ENCODE data around the gene TPBGL. TPM values are rescaled to one million over a fixed set of nuclear protein-coding genes. Genes with fewer than 3 reads are reported as not detected.
"Not testable (repeated sequence)": the region's sequence is repeated elsewhere in the genome, so short reads cannot be mapped to it uniquely, and the experiment has no call there.

TPBGL gene
- total RNA-seq, 4 donors from 2014 or later, result 0.26 to 0.40 (median 0.33) TPM; not detected in 1

- no peak overlapping the region for H3K4me3 ChIP-seq
- intact Hi-C loops (cut with DNase I), result loop anchor here (10.0 kb wide), 1 partner anchor 263 kb away; no protein-coding TSS in a partner anchor
- 65% methylated on average over 6 of the region's 6 CpGs for WGBS
- H3K9me3 ChIP-seq, result no peaks in the 10 kb centered on the region
- peaks cover 56 to 97% (median 81%) of the 10 kb centered on the region in 4 donors for H3K36me3 ChIP-seq
- TF ChIP-seq EP300 (IDR thresholded peaks at IDR 0.05) (no peak), POLR2AphosphoS5 (IDR thresholded peaks at IDR 0.05) (no peak), POLR2A (IDR thresholded peaks at IDR 0.05; ENCODE audit: low read depth) (no peak)
- TF ChIP-seq, protein P1, sequence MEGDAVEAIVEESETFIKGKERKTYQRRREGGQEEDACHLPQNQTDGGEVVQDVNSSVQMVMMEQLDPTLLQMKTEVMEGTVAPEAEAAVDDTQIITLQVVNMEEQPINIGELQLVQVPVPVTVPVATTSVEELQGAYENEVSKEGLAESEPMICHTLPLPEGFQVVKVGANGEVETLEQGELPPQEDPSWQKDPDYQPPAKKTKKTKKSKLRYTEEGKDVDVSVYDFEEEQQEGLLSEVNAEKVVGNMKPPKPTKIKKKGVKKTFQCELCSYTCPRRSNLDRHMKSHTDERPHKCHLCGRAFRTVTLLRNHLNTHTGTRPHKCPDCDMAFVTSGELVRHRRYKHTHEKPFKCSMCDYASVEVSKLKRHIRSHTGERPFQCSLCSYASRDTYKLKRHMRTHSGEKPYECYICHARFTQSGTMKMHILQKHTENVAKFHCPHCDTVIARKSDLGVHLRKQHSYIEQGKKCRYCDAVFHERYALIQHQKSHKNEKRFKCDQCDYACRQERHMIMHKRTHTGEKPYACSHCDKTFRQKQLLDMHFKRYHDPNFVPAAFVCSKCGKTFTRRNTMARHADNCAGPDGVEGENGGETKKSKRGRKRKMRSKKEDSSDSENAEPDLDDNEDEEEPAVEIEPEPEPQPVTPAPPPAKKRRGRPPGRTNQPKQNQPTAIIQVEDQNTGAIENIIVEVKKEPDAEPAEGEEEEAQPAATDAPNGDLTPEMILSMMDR (IDR thresholded peaks at IDR 0.05), result no peak
- H3K27me3 ChIP-seq, result no peaks in the 10 kb centered on the region
- H3K27ac ChIP-seq (replicated peaks in 1 of 4), result no peak overlapping the region
- DNase-seq (ENCODE audit: extremely low spot score), result no peak
- peaks cover 0 to 6% (median 0%) of the 10 kb centered on the region in 4 donors for H3K4me1 ChIP-seq
Observed at GRCh38 chr11:75271730-75272129, 31.2 kb downstream of the TPBGL start.

GRCh38 chr11:75272391-75272790 is 31.8 kb downstream of the TPBGL start:
- H3K36me3 ChIP-seq, result peaks cover 56 to 97% (median 81%) of the 10 kb centered on the region in 4 donors
- no peak overlapping the region for H3K27ac ChIP-seq (replicated peaks in 1 of 4)
- peaks cover 0 to 6% (median 0%) of the 10 kb centered on the region in 4 donors for H3K4me1 ChIP-seq
- H3K4me3 ChIP-seq, result no peak overlapping the region
- DNase-seq (ENCODE audit: extremely low spot score), result no peak
- no peaks in the 10 kb centered on the region for H3K27me3 ChIP-seq
- intact Hi-C loops (cut with DNase I), result loop anchor here (10.0 kb wide), 1 partner anchor 262 kb away; no protein-coding TSS in a partner anchor
- H3K9me3 ChIP-seq, result no peaks in the 10 kb centered on the region
- 93% methylated on average over 5 of the region's 5 CpGs for WGBS
- TF ChIP-seq POLR2AphosphoS5 (IDR thresholded peaks at IDR 0.05) (no peak), POLR2A (IDR thresholded peaks at IDR 0.05; ENCODE audit: low read depth) (no peak), EP300 (IDR thresholded peaks at IDR 0.05) (no peak)
- TF ChIP-seq, protein P1 (IDR thresholded peaks at IDR 0.05), result no peak

DNA sequence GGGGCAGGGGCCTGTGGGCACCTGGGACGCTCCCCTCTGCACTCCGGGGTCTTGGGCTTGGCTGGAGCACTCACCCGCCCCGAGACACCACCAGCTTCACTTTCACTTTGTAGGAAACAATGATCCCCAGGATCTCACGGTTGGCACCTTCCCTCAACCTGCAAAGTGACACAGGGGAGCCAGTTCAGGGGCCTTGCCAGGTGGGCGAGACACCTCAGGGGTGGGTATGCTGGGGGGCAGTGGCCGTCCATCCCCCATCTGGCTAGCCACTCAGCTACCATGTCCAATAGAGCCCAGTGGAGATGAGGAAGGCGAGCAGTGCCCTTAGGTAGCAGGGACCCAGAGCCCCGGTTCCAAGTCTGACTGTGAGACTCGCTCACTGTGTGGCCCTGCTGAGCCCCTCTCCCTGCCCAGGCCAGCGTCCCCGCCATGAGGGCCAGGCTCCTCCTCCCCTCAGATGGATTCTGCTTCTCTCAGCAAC is 32.3 kb downstream of the TPBGL start:
- no peaks in the 10 kb centered on the region for H3K9me3 ChIP-seq
- intact Hi-C loops (cut with DNase I), result loop anchor here (10.0 kb wide), 1 partner anchor 262 kb away; no protein-coding TSS in a partner anchor
- no peak for DNase-seq (ENCODE audit: extremely low spot score)
- TF ChIP-seq POLR2AphosphoS5 (IDR thresholded peaks at IDR 0.05), result no peak
- no peak for TF ChIP-seq POLR2A (IDR thresholded peaks at IDR 0.05; ENCODE audit: low read depth)
- no peak for TF ChIP-seq EP300 (IDR thresholded peaks at IDR 0.05)
- TF ChIP-seq, protein P1 (IDR thresholded peaks at IDR 0.05), result no peak
- H3K4me1 ChIP-seq, result peaks cover 0 to 6% (median 0%) of the 10 kb centered on the region in 4 donors
- 94% methylated on average over 7 of the region's 12 CpGs for WGBS
- no peak overlapping the region for H3K4me3 ChIP-seq
- no peak overlapping the region for H3K27ac ChIP-seq (replicated peaks in 1 of 4)
- peaks cover 56 to 97% (median 81%) of the 10 kb centered on the region in 4 donors for H3K36me3 ChIP-seq
- no peaks in the 10 kb centered on the region for H3K27me3 ChIP-seq

DNA sequence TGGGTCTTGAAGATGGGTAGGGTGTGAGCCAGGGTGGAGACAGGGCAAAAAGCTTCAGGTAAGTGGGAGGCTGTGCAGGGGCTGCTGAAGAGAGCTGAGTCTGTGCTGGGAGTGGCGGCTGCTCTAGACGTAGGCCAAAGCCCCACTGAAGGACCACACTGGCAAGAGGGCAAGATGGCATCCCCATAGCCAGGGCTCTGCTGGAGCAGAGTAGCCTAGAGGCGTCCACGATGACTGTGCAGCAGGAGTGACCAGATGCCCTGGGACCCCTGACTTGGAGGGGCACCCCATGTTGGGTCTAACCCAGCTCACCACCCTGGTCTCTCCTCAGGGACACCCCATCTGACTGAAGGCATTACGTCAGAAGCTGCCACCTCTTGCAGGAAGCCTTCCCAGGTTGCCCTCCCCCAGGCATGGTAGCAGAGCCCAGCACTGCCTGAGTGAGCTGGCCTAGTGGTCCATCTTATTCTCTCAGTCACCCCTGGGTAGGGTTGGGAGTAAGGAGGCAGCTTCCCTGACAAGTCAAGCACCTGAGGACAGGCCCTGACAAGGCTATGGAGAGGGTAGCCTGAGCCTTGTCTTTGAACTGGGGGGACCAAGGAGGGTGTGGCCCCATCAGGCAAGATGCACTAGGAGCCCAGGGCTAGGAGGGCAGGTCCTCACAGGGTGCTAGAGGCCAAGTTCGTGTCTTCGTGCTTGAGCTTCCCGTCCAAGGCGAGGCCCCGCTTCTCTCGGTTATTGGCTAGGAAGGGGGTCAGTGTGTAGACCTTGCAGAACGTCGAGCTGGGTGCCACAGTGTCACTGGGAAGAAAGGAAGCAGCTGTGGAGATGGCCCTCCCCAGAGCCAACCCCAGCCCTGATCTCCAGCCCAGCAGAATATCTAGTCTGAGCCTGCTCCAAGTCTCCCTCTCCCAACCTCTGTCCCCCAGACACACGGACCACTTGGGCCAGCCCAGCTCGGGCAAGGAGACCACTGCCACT is 33.1 kb downstream of the TPBGL start:
- intact Hi-C loops (cut with DNase I), result loop anchor here (10.0 kb wide), 1 partner anchor 261 kb away; no protein-coding TSS in a partner anchor
- H3K36me3 ChIP-seq, result peaks cover 59 to 99% (median 85%) of the 10 kb centered on the region in 4 donors

DNA sequence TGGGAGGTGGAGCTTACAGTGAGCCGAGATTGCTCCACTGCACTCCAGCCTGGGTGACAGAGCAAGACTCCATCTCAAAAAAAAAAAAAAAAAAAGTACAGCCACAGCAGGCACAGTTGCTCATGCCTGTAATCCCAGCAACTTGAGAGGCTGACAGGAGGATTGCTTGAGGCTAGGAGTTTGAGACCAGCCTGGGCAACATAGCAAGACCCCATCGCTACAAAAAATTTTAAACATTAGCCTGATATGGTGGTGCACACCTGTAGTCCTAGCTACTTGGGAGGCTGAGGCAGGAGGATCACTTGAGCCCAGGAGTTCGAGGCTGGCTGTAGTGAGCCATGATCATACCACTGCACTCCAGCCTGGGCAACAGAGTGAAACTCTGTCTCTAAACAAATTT is 34.1 kb downstream of the TPBGL start:
- Histone ChIP-seq H3K36me3 (peaks cover 64 to 99% (median 81%) of the 10 kb centered on the region in 4 donors), H3K4me1 (peaks cover 0 to 11% (median 1%) of the 10 kb centered on the region in 4 donors)
- not testable (repeated sequence) for H3K27ac ChIP-seq (replicated peaks in 1 of 4); H3K4me3 ChIP-seq; H3K9me3 ChIP-seq; DNase-seq (ENCODE audit: extremely low spot score); H3K27me3 ChIP-seq
- intact Hi-C loops (cut with DNase I), result loop anchor here (10.0 kb wide), 1 partner anchor 260 kb away; no protein-coding TSS in a partner anchor
- WGBS, result 92% methylated on average over 3 of the region's 3 CpGs

More for the DNA sequence above, 33.1 kb downstream of the TPBGL start:
- H3K4me3 ChIP-seq, result no peak overlapping the region
- no peak for TF ChIP-seq POLR2A (IDR thresholded peaks at IDR 0.05; ENCODE audit: low read depth)
- no peak for TF ChIP-seq EP300 (IDR thresholded peaks at IDR 0.05)
- no peak for TF ChIP-seq POLR2AphosphoS5 (IDR thresholded peaks at IDR 0.05)
- TF ChIP-seq, protein P1 (IDR thresholded peaks at IDR 0.05), result no peak
- H3K27me3 ChIP-seq, result no peaks in the 10 kb centered on the region
- H3K27ac ChIP-seq (replicated peaks in 1 of 4), result no peak overlapping the region
- no peak for DNase-seq (ENCODE audit: extremely low spot score)
- no peaks in the 10 kb centered on the region for H3K9me3 ChIP-seq
- H3K4me1 ChIP-seq, result peaks cover 0 to 6% (median 0%) of the 10 kb centered on the region in 4 donors
- 85% methylated on average over 10 of the region's 15 CpGs for WGBS
